NCI-H774 (cell line): ENCODE results near the gene LRRC28.

Experiments used
- DNase-seq: peaks from one replicate; lab custom pipeline; 2025; lab: John Stamatoyannopoulos, UW

The LRRC28 gene

DNA sequence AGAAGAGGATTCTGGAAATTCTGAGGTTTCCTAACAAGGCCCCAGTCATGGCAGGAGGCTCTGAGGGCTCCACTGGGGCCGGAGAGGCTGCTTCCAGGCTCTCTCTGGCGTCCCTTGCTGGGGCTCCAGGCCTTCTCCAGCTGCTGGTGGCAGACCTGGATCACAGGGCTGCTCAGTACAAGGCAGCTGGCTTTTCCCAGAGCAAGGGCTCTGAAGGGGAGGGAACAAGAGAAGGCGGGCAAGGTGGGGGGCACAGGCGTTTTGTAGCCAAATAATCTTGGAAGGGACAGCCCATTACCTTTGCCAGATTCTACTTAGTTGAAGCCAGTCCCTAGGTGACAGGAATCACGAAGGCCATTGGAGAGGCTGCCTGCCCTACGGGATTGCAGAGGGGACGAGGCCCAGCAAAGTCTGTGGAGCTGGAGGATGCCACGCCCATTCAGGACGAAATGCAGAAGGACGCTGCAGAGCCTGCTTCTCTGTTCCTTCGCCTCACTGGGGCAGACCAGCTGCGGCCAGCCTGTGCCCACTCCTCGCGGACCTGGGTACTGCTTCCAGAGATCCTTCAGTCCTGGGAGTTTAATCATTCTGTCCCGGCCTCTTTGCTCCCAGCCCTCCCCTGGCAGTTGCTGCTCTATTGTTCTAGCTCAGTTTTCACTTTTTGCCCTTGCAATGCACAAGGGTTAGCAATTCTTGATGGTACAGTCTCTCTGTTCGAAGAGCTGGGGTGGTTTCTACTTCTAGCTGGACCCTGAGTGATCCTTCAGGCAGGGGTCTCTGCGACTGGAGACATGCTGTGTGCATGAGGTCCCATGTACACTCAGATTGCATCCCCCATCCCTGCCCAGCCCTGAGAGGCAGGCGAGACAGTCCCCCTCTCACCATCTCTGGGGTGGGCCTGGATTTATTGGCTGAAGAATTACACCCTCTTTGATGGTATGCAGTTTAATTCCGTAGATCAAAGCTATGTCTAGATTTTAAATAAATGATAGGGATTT lies 165.2 kb downstream of the LRRC28 start:
- DNase-seq, result no peak

DNA sequence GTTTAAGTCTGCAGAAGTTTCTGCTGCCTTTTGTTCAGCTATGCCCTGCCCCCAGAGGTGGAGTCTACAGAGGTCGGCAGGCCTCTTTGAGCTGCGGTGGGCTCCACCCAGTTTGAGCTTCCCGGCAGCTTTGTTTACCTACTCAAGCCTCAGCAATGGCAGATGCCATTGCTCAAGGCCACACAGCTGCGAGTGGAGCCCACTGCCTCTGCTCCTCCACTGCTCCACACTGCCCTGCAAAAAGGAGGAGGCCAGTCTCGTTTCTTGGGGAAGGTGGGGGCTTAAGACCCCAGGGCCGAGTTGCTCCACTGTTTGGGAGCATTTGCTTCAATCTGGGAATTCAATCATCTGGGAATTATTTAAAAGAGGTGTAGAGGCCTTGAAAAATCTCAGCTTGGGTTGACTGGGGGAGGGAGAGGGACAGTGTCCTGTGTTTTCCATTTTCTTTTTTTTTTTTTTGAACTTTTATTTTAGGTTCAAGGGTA lies 169.9 kb downstream of the LRRC28 start:
- no peak for DNase-seq

DNA sequence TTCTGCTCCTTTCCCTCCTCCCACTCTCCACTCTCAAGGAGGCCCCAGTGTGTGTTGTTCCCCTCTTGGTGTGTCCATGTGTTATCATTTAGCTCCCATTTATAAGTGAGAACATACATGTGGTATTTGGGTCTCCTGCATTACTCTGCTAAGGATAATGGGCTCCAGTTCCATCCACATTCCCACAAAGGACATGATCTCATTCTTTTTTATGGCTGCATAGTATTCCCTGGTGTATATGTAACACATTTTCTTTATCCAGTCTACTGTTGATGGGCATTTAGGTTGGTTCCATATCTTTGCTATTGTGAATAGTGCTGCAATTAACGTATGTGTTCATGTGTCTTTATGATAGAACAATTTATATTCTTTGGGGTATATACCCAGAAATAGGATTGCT lies 170.5 kb downstream of the LRRC28 start:
- no peak for DNase-seq

DNA sequence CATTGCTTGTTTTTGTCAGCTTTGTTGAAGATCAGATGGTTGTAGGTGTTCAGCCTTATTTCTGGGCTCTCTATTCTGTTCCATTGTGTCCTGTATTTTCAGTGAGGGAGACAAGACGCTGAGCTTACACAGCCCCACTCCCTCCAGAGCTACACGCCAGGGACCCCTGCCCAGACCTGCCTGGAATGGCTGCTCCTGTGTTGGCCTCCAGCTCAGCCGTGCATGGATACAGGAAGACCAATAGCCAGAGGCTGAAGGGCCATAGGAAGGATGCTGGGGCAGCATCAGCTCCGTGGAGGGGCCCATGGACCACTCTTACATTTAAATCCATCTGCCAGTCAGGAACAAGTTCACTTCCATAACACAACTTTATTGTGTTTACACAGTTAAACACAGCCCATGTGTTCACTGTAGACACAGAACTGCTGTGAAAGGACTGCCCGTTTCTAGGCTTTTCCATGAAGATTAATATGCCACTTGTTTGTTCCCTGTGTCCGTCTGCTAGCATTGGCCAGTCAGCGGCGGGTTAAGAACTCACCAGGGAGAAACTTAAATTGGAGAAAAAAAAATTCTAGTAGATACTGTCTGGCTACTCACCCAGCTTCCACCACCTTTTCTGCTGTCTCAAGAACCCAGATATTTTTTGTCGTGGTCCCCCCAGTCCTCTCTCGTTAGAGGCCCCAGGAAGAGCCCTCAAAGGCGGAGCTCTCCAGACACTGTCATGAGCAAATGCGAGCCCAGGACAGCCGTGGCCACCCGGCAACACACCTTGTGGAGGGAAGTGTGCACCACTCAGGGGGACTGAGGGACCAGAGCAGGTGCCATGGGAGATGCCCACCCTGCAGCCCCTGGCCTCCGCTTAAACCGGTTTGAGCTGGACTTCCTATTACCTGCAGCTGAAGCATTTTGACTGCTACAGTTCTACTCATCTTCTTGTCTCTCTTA lies 172.2 kb downstream of the LRRC28 start:
- no peak for DNase-seq

DNA sequence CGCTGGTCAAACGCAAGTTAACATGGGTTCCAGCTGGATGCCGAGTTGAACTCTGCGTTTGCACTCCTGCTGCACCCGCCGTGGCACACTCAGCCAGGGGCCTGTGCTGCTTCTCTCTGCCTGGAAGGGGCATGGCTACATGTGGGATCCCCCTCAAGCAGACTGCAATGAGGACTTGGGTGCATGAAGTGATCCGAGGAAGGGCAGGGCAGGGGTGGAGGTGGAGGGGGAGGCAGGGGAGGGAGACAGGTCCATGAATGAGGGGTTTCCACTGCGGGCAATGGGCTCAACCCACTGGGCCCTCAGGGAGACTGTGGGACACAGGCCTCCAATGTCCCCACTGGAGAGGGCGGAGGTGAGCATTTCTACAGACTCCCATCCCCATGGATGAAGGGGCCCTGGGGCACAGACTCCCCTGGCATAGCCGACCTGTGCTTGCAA lies 172.9 kb downstream of the LRRC28 start:
- DNase-seq, result no peak

DNA sequence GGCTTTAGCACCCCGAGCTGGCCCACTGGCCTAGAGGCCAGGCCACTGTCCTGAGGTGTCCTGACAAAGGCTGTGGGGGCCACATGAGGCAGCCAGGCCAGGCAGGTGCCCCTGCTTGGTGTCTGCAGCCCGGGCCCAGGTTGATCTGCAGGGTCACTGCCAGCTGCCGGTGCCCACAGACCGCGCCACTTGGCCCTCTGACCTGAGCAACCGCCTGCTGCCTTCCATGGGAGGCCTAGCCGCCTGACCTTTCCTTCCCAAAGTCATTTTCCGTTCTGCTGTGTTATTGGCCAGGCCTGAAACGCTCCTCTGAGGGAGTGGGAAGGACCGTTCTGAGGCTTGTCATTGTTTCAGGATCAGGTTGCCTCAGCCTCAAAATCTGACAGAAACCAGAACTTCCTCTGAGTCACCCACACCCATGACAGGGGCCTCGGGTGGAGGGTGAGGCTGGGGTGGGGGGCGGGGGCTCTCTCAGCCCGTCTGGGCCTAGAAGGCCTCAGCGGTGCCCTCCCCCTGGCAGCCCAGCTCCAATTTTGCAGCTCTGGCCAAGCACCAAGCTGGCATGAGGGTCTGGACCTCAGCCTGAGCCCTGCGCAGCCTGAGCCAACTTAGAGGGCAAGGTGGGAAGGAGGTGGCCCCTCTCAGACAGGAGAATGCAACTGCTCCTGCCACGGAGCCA lies 173.8 kb downstream of the LRRC28 start:
- DNase-seq, result no peak

DNA sequence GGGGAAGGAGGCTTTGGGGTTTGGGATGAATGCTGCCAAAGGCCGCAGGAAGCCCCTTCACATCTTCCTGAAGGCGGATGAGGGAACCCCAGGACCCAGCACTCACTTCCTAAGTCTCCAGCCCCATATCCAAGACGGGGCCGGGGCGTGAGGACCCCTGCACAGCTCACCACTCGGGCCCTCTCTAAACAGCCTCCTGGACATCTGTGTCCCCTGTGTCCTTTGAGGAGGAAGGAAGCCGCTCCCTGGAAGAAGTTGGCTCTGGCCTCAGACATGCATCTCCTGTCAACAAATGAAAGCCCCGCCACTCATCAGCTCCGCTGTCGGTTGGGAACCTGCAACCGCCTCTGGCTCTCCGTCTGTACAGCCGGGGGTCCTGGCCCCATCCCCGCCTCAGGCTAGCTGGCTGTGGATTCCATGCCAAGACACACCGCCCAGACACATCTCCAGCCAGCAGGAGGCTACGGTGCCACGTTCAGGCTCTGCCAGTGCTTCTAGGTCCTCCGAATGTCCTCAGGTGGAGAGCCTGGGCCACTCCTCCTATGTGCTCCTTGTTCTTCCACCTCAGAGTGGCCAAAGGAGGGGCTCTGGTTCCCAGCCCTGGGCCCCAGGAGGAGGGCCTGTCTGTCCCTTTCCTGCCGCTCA lies 174.5 kb downstream of the LRRC28 start:
- no peak for DNase-seq

DNA sequence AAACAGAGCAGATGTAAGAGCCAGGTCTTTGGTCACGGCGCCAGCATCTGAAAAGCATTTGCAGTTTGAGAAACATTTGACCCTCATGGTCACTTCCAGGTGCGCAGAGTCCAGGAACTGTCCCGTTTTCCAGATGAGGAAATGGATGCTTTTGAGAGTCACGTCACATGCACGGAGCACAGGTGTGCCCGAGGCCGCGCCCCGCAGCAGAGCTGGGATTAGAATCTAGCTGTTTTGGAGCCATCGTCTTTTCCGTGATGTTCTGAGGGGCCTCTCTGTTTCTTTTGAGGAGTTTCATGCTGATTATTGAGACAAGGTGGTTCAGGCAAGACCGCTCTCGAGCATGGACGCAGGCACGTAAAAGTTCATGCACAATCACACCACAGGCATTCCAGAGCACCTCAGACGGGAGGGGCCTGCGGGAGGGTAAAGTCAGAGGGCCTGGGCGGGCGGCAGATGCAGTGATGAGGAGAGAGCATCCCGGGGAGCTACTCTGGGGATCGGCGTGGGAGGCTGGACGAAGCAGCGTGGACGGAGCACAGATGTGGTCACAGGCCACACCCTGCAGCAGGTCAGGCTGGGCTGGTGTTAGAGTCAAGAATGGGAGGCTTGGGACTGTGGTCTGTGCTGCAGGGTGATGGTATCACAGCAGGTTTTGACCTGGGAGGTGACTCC lies 175.3 kb downstream of the LRRC28 start:
- no peak for DNase-seq

DNA sequence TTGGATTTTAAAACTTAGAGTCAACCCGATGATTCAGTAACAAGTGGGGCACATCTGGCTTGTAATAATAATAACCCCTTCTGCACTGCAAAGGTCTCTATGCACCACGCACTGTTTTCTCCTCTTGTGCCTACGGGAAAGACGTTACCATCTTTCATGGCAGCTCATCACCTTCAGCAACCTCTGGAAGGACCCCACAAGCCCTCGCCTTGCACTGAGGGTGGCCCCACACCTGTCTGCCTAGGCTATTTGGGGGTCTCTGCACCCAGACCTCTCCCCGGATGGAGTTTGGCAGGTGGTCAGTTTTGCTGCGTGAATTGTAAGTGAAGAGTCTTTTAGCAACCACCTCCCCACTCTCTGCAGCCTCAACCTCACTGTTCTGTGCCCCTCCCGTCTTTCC lies 175.9 kb downstream of the LRRC28 start:
- no peak for DNase-seq

DNA sequence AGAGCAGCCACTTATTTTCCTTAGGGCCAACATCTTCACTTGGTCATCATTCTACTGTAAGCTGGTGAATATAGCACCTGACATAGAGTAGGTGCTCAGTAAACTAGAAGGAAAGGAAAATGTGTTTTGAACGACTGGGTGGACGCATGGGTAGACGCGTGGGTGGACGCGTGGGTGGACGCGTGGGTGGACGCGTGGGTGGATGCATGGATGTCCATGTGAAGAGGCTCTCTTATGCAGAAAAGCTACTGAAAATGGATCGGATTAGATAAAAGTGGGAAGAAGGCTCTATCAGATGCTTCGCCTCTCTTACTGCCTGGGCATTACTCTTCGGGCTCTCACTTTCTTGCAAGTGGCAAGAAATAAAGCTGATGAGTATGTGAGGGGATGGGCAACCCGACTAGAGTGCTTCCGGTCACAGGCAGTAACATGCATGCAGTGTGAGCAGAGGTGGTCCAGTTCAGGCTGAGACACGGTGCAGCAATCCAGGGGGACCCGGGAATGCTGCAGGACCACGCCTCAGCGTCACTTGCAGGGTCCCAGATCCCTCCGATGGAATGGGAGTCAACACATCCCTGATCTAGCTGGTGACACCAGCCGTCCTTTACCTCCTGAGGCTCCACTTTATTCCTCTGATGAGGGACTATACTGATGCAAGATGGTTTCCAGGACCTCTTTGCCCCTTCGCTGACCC lies 176.5 kb downstream of the LRRC28 start:
- no peak for DNase-seq

DNA sequence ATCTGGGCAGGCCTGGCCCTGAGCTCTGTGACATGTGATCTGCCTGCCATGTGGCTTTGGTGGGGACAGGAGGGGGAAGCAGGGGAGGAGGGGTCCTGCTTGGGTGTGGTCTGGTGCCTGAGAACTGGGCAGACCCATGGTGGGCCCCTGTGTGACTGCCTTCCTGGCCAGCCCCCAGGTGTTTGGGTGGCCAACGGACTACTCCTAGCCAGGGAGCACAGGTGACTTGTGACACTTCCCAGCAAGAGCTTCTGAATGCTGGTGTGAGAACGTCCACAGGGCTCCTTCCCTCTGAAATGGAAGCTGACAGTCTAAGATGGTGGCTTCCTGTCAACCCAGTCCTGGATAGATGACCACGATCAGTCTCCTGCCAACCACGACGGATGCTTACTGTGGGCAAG lies 178.4 kb downstream of the LRRC28 start:
- no peak for DNase-seq

DNA sequence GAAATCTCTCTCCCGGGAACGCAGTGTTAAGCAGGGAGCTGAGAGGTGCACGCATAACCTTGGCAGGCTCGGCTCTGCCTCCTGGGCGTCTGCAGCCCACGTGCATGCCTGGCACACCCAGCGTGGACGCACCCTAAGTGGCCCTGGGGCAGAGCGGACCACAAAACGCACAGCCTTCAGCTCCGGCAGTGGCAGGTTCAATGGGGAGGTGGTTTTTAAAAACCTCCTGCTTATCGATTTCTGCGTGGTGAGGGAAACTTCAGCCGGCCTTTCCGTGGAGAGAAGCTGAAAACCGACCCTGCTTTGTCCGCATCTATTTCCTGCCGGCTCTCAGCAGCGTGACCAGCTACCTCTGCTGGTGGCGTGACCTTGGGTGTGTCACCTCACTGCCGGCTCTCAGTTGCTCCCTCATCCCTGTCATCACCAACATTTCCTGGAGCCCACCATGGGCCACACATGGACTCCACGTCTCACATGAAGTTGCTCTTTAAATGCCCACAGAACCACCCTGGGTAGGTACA lies 179.7 kb downstream of the LRRC28 start:
- DNase-seq, result no peak

DNA sequence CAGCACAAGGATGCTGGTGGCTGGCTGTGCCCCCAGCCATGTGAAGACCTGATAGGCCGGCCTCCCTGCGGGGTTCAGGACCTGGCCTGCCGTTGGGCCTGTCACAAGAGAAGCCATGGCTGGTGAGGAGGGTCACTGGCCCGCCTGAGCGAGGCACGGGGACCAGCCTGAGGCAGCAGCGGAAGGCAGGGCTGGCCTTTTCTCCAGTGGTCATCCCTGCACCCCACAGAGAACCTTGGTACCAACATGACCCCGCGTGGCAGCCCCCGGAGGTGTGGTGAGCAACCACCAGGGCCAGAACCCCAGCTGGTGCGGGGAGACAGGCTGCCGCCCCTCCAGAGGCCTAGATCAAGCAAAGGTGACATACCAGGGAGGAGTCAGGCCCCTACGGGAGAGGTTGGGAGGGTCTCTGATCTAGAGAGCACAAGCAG lies 180.4 kb downstream of the LRRC28 start:
- DNase-seq, result no peak

DNA sequence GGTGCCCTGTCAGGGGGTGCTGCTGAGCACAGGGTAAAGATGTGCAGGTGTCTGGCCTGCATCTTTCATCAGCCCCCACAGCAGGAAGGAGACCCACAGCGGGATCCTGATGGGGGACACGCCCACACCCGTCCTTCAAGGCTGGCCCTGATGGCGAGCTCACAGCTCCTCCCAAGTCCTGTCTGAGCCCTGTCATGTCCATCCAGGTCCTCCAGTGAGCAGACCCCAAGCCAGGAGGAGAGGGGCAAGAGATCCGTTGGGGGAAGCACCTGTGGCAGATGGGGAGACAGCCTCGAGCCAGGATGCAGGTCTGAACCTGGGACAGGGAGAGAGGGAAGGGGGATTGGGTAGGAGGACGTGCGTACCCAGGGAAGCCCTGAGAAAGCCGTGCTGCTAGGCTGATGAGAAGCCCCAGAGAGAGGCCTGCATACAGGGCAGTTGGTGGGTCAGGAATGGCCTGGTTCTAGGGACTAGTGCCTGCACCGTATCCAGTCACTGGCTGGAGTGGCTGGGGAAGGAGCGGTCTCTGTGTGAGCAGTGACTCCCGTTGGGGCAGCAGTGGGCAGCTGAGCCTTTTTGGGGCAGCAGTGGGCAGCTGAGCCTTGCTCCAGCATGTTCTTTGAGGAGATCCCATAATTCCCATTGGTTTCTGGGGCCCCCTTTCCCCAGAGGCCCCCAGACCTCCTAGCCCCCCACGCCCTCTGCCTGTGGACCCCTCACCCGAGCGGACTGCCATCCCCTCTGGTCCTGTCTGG lies 181.2 kb downstream of the LRRC28 start:
- no peak for DNase-seq

DNA sequence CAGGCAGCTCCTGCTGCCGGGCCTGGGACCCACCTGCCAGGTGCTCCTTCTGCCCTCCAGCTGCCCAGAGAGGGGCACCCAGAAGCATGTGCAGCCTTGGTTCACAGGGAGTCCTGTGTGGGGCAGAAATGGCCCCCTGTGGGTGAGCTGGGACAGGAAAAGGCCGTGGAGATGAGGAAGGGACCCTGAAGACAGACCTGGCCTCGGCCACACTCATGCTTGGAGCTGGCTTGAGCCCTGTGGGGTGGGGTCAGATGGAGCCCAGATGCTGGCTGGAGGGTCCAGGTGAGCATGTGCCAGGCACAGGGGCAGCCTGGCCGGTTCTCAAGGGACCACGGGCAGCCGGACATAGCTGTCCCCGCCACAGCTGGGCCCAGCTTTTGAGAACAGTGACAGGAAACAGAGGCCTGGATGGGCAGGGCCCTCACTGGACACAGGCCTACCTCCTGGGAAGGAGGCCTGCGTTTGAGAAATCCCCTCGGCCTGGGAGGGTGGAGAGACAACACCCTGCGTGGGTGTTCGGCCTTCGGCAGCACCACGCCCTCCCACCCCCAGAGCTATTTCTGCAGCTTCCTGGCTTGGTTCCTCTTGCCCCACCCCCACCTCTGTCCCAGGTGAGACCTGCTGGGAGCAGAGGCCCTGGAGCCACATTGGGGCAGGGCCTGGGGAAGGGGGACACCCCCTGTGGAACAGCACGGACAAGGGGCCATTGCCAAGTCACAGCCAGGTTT lies 181.9 kb downstream of the LRRC28 start:
- DNase-seq, result no peak

DNA sequence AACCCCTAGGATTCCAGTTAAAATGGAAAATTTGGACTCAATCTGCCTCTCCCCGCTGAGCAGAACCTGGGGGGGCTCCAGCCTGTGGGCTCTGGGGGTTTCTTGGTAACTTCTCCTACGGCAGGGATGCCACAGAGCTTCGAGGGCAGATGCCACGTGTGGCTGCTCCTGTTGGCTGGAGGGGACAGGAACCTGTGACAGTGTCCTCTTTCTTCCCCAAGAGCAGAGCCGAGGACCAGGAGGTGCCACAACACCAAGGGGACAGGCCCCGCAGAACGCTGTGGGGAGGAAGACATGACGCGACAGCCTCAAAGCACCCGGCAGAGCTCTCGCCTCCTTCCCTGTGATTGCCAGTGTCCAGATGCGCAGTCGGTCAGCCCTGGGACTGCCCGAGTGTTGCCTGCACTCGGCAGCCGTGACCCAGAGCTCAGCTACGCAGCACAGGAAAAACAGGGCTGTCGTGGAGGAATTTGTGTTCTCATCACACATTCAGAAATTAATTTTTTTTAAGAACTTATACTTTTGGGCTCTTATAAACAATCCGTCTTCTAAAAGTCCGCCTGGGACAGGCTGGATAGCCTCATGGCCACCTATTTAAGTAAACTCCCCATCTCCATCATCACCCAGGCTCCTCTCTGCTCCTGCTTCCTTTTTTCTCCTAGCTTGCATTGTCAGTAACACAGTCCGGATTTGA lies 182.6 kb downstream of the LRRC28 start:
- DNase-seq, result no peak

DNA sequence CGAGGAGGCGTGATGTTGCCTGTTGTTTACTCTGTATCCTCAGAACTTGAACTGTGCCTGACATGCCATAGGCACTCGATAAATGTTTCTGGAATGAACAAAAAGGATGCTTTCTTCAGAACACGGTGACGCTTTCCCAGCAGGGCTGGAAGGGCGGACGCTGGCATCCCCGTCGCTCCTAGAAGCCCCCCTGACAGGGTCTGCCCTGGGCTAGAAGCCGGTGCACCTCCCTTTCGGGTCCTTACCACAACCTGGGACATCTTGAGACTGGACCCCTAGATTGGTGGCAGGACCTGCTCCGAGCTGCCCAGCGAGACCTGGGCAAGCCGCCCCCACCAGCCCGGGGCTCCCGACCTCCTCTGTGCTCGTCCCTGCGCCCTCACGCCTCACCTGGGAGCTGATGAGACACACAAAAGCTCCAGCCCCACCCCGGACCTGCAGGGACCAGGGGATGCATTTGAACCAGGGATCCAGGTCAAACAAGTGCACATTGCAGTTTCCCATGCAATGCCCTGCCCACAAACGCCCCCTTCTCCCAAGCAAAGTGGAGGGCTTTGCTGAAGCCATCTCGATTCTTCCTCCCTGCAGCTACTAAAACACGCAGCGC lies 183.3 kb downstream of the LRRC28 start:
- no peak for DNase-seq
